Endothelial cell of umbilical vein (primary cell): ENCODE measurements around the gene ATG12. TPM values are rescaled to one million over a fixed set of nuclear protein-coding genes. Genes with fewer than 3 reads are reported as not detected.

Experiments used
- BruUV-seq: library from RNA; stranded (reverse); fragments of 400-500 nt; replicated peaks from 2 replicates; lab custom pipeline; 2021; lab: Mats Ljungman, UMichigan
- CTCF ChIA-PET: fragments of 300-600, 350-600 bp; sonication (Branson Sonifier 250); formaldehyde crosslinking; loops from one replicate; lab custom pipeline; 2021; ENCODE audit warnings: antibody characterized with exemption, inconsistent platforms; lab: Charles Lee
- POLR2A ChIA-PET: fragments of 300-600, 350-600 bp; sonication (Branson Sonifier 250); formaldehyde crosslinking; loops from one replicate; lab custom pipeline; 2021; ENCODE audit warnings: antibody characterized with exemption, inconsistent platforms; lab: Charles Lee
- DNase-seq: peaks from one replicate; pipeline ENCODE4 v3.0.0-alpha.2; 2011; ENCODE audit warnings: low read depth, low spot score
- FAIRE-seq: peaks from 2 replicates; lab custom pipeline; 2011; peaks lifted over from hg19 to GRCh38; lab: Jason Lieb, UNC
- H2AFZ ChIP-seq: 2 replicates; pipeline ENCODE4 v1.6.0; 2012; ENCODE audit warnings: low read depth, low read length, control low read depth, inconsistent platforms
- H3K27ac ChIP-seq: 2 replicates; pipeline ENCODE4 v1.5.1; 2011; ENCODE audit warnings: low read depth, mild to moderate bottlenecking, control low read depth, low read length, moderate library complexity; ENCODE audit not compliant: insufficient read depth
- H3K27me3 ChIP-seq, 2 experiments: 2 replicates each; pipeline versions ENCODE4 v1.6.0 to v1.6.1; 2011; ENCODE audit warnings: low read length in 2 of 2, mixed read lengths in 1 of 2; ENCODE audit not compliant: control insufficient read depth in 2 of 2, insufficient read depth in 2 of 2
- H3K36me3 ChIP-seq, 2 experiments: 2 replicates in 1 of 2; 3 replicates in 1 of 2; pipeline ENCODE4 v1.5.1; 2011; ENCODE audit warnings: low read length in 2 of 2, mild to moderate bottlenecking in 1 of 2, moderate library complexity in 1 of 2; ENCODE audit not compliant: control insufficient read depth in 2 of 2, insufficient read depth in 2 of 2; ENCODE audit errors: extremely low read depth in 1 of 2
- H3K4me1 ChIP-seq: 3 replicates; pipeline ENCODE4 v1.5.1; 2011; ENCODE audit warnings: mild to moderate bottlenecking, low read length; ENCODE audit not compliant: control insufficient read depth, insufficient read depth; ENCODE audit errors: extremely low read depth
- H3K4me2 ChIP-seq: 2 replicates; pipeline ENCODE4 v1.6.1; 2011; ENCODE audit warnings: low read length, control low read depth, mixed read lengths; ENCODE audit not compliant: insufficient read depth
- H3K4me3 ChIP-seq, 3 experiments: fragments of 200-600 bp in 1 of 3; sonication (generic), shearing (Covaris generic) in 1 of 3; replicated peaks in 1 of 3; 2 replicates each; pipeline ENCODE4 v1.5.1; 2011 to 2016; ENCODE audit warnings: control low read depth in 3 of 3, low read length in 3 of 3, mild to moderate bottlenecking in 2 of 3, inconsistent platforms in 1 of 3, low read depth in 1 of 3, moderate library complexity in 1 of 3; ENCODE audit not compliant: insufficient read depth in 1 of 3
- H3K79me2 ChIP-seq: 2 replicates; pipeline ENCODE4 v1.6.0; 2012; ENCODE audit warnings: low read length, inconsistent platforms; ENCODE audit not compliant: control insufficient read depth, insufficient read depth
- H3K9ac ChIP-seq: replicated peaks from 2 replicates; pipeline ENCODE3; 2011; ENCODE audit warnings: low read length, control low read depth; ENCODE audit not compliant: insufficient read depth; ENCODE audit errors: extremely low read depth
- H3K9me1 ChIP-seq: replicated peaks from 3 replicates; pipeline ENCODE4 v1.6.0; 2011; ENCODE audit warnings: mild to moderate bottlenecking, low read length; ENCODE audit not compliant: control insufficient read depth, insufficient read depth; ENCODE audit errors: extremely low read depth
- H3K9me3 ChIP-seq: replicated peaks from 2 replicates; pipeline ENCODE4 v1.5.1; 2012; ENCODE audit warnings: low read length, inconsistent platforms; ENCODE audit not compliant: control insufficient read depth, insufficient read depth
- H4K20me1 ChIP-seq: replicated peaks from 2 replicates; pipeline ENCODE3; 2011; ENCODE audit warnings: mild to moderate bottlenecking, low read length; ENCODE audit not compliant: control insufficient read depth, insufficient read depth; ENCODE audit errors: extremely low read depth
- EZH2 ChIP-seq: IDR thresholded peaks from 2 replicates; pipeline ENCODE4 v1.6.1; 2012; ENCODE audit warnings: borderline replicate concordance, low read depth, mild to moderate bottlenecking, moderate library complexity, low read length, inconsistent platforms; ENCODE audit not compliant: severe bottlenecking
- FOS ChIP-seq: IDR thresholded peaks from 2 replicates; pipeline ENCODE4 v1.6.1; 2011; ENCODE audit warnings: mild to moderate bottlenecking, low read length, moderate library complexity, borderline replicate concordance; ENCODE audit not compliant: insufficient read depth
- GATA2 ChIP-seq: IDR thresholded peaks from 2 replicates; pipeline ENCODE4 v1.7.0; 2011; ENCODE audit warnings: low read depth, mild to moderate bottlenecking, moderate library complexity, mixed read lengths, low read length; ENCODE audit not compliant: insufficient read length, insufficient read depth
- JUN ChIP-seq: IDR thresholded peaks from 2 replicates; pipeline ENCODE4 v1.6.1; 2011; ENCODE audit warnings: borderline replicate concordance, low read depth; ENCODE audit not compliant: insufficient read length, insufficient read depth
- MYC ChIP-seq: IDR thresholded peaks from one replicate; pipeline ENCODE4 v1.6.1; 2011; ENCODE audit warnings: mild to moderate bottlenecking, low read depth, low read length
- POLR2AphosphoS5 ChIP-seq: IDR thresholded peaks from 2 replicates; pipeline ENCODE4 v1.6.1; 2012; ENCODE audit warnings: low read depth, mild to moderate bottlenecking, control low read depth, low read length, moderate library complexity; ENCODE audit not compliant: insufficient read depth
- dilution Hi-C: fragments of 300-500 bp; cut with MboI; formaldehyde crosslinking; loops from one replicate; pipeline ENCODE4 v1.15.0; 2019; ENCODE audit warnings: low sequenced_read_pairs; ENCODE audit not compliant: extremely low pct_ligation_motif_present
- intact Hi-C: fragments of 100-400 bp; cut with micrococcal nuclease; formaldehyde crosslinking; loops from one replicate; pipeline ENCODE4 v1.10.0; 2022
- polyA plus RNA-seq, 4 experiments: library from polyadenylated mRNA; depleted of rRNA in 3 of 4; stranded (reverse) in 3 of 4; unstranded in 1 of 4; fragments of >200 nt; gene quantifications; 2 replicates each; pipeline versions ENCODE4 v1.2.1 to v1.2.3, GENCODE V29; 2011 to 2012; ENCODE audit warnings: missing spikeins in 1 of 4
- total RNA-seq: library from RNA; stranded (reverse); gene quantifications from 2 replicates; pipeline ENCODE4 v1.2.3, GENCODE V29; 2021

Gene ATG12
- total and polyA plus RNA-seq, 2 donors (not counting 3 experiments of a cell fraction or from before 2014, with no cell fraction given): 27.5 to 62.0 TPM

DNA sequence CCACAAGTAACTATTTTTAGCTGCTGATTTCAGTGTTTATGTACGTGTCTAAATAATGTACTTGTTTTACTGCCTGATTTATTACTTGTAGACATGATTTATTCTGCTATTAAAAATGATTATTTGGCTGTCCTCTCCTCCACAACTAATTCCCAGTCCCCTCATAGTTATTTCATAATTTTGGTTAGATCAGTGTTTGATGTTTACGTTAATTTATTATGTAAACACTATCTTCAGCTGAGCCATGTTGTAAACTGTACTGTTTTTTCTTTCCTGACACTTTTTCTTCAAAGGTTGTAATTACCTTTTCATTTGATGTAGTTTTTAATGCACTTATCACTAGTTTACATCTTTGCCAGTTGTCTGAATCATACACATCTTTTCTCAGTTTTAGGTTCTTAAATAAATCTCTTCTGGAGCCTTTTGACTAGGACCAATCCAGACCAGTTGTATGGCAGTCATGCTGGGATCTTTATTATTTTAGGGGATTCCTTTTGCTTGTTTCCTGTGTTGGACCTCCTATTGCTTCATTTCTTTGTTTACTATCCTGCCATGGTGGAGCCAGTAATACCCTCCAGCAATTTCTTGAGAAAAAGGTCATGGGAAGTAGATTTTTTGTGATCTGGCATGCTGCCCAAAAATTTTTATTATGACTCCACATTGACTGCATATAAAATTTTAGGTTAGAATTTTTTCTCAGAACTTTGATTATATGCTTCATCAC lies 16.4 kb upstream of the ATG12 start:
- Histone ChIP-seq H3K9me1 (no peaks in the 10 kb centered on the region), H2AFZ (no peak overlapping the region), H3K4me2 (peak overlapping the region; percentile 65), H4K20me1 (peaks cover 16% of the 10 kb centered on the region), H3K4me1 (peaks cover 19% of the 10 kb centered on the region), H3K27me3 (no peaks in the 10 kb centered on the region), H3K9me3 (no peaks in the 10 kb centered on the region), H3K79me2 (peaks cover 64% of the 10 kb centered on the region), H3K9ac (no peak overlapping the region), H3K27ac (no peak overlapping the region), H3K4me3 (no peak overlapping the region), H3K36me3 (no peaks in the 10 kb centered on the region)
- BruUV-seq: no TSS peak
- POLR2A ChIA-PET: no interaction called here
- CTCF ChIA-PET: interaction anchor here (1.0 kb wide), 2 partner anchors 8 to 15 kb away, joined by 3 read pairs; no protein-coding TSS in a partner anchor
- no peak for FAIRE-seq
- dilution Hi-C loops: no loop called here
- intact Hi-C loops: no loop called here
- TF ChIP-seq GATA2: peak; percentile 7
- no peak for TF ChIP-seq EZH2
- no peak for TF ChIP-seq JUN
- TF ChIP-seq POLR2AphosphoS5: no peak
- TF ChIP-seq MYC: no peak
- DNase-seq: peak; percentile 72

DNA sequence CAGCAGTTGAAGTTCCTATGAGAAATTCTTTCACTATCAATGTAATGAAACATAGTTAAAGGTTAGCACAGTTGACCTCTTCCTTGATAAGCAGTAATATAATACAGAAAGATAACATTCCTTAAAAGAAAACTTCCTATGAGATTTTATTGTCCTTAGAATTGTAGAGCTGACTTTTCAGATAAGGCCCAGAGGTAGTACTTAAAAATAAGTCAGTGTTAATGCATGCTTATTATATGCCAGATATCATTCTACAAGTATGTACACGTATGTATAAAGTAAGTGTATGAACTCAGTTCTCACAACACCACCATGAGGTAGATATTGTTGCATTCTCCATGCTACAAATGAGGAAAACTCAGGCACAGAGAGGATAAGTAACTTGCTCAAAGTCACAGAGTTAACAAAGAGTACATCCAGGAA lies 15.7 kb upstream of the ATG12 start:
- Histone ChIP-seq H3K4me3 (no peak overlapping the region), H3K79me2 (peaks cover 60% of the 10 kb centered on the region), H3K27ac (no peak overlapping the region), H3K9me1 (no peaks in the 10 kb centered on the region), H3K9ac (no peak overlapping the region), H2AFZ (no peak overlapping the region), H3K27me3 (no peaks in the 10 kb centered on the region), H3K9me3 (no peaks in the 10 kb centered on the region), H3K4me1 (peaks cover 19% of the 10 kb centered on the region), H4K20me1 (peaks cover 14% of the 10 kb centered on the region), H3K4me2 (peak overlapping the region; percentile 65), H3K36me3 (no peaks in the 10 kb centered on the region)
- no TSS peak for BruUV-seq
- DNase-seq: peak; percentile 79
- ChIA-PET POLR2A (no interaction called here), CTCF (interaction anchor here (1.0 kb wide), 2 partner anchors 9 to 14 kb away, joined by 3 read pairs; no protein-coding TSS in a partner anchor)
- FAIRE-seq: peak; percentile 54
- dilution Hi-C loops (no loop called here), intact Hi-C loops (no loop called here)
- TF ChIP-seq FOS (no peak), POLR2AphosphoS5 (no peak), GATA2 (peak; percentile 7), EZH2 (no peak)
